Non-pigmented ciliary epithelial cell (primary cell): Measurements from ENCODE around the gene JARID2.

ENCODE experiments used
- DNase-seq: peaks from one replicate; pipeline ENCODE4 v3.0.0-alpha.2; 2010; ENCODE audit warnings: low read depth

The JARID2 gene

DNA sequence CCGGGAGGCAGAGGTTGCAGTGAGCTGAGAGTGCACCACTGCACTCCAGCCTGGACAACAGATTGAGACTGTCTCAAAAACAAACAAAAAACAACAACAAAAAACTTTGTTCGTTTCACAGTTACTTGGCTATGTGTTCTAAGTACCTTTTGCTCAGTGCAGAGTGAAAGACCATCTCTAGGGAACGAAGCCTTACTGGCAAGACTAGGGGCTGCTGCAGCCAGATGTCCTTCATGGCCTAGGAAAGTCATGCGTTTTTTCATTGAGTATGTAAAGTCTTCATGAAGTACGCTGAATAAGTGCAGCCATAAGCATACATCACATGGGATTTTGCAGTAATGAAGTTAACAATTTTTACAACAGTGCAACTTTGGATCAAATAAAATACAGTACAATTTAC lies 111.1 kb downstream of the JARID2 start:
- DNase-seq = no peak

DNA sequence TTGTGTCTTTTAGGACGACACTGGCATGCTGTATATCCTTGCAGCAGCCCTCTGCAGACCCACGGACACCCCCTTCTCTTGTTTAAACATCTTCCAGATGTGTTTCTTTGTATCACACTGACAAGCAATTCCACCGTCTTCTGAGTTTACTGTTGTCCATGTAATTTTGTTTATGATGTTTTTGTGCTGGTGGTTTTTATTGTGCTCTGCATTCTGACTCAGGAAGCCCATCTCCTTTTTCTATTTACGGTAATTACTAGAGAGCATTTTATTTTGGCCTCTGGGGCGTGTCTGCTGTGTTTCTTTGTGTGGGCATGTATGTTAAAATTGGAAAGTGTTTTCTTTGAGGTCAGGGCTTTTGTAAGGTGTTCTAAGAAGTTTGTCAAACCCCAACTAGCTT lies 111.9 kb downstream of the JARID2 start:
- no peak for DNase-seq

GRCh38 chr6:15358579-15359327 lies 112.9 kb downstream of the JARID2 start:
- peak; percentile 11 for DNase-seq

DNA sequence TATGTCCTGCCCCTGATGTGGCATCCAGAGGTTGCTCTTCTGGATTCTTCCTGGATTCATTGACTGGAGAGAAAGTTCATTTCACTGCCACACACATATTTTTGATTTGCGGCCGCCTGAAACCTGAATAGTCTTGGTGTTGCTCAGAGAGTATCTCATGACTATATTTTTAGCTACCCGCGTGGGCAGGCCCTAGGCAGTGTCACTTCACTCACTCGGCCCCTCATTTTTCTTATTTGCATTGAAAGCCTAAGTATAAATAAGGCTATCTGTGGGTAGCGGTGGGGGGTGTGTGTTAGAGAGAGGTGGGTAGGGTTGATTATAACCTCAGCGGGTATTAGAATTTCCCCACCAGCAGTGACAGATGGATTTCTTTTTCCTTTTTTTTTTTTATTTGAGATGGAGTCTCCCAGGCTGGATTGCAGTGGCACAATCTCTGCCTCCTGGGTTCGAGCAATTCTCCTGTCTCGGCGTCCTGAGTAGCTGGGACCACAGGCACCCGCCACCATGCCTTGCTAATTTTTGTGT lies 113.5 kb downstream of the JARID2 start:
- no peak for DNase-seq

DNA sequence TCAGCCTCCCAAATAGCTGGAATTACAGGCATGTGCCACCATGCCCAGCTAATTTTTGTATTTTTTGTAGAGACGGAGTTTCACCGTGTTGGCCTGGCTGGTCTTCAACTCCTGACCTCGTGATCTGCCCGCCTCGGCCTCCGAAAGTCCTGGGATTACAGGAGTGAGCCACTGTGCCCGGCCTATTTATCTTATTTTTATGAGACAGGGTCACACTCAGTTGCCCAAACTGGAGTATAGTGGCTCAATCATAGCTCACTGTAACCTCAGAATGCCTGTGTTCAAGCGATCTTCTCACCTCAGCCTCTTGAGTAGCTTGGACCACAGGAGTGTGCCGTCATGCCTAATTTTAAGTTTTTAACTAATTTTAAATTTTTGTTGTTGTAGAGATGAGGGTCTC lies 114.4 kb downstream of the JARID2 start:
- no peak for DNase-seq

DNA sequence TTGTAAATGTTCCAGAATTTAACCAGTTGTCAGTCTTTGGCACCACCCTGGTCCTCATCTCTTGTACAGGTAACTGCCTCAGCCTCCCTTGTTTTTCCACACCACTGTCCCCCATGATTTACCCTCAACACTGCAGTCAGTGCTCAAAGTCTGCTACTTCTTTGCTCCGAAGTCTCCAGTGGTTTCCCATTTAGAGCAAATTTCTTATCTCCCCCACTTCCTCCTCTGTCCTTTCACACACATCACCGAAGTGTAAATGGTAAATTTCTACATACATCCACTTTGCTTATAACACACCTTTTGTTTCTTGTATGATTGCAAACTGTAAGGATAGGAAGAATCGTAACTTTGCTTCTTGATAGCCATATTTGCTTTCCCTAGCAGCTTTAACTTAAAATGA lies 115.3 kb downstream of the JARID2 start:
- DNase-seq = no peak

DNA sequence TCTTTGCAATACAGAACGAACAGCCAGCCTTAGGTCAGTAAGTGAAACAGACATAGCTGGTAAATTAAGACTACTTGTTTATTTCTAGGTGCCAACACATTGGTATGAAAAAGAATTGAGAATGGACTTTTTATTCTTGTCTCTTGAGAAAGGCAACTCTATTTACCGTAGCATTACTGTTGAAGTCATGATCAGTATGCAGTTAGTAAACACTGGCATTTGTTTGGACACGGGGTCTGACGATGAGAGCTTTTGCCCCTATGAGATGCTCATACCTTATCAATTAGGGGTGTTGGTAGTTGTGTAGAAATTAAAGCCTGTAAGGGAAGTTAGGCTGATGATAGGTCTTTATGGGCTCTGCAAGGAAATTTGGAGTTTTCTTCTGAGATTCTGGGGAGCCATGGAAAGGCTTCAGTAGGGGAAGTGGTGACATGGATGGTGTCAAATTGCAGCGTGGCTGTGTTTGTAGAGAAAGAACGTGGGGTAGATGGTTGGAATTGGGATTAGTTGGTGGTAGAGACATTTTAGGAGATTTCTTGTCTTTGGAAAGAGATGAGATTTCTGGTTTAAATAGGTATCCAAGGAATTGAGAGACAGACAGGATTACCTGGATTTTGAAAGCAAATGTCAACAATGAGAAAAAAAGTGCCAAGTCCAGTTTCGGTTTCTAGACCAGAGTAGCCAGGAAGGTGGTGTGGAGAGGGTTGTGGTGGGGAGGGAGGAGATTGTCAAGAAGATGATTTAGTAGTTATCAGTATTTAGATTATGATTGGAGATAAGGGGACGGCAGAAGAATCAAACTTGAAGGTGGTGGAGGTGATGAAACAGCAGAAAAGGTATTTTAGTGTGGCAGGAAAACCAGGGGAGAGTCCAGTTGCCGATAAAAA lies 116.6 kb downstream of the JARID2 start:
- no peak for DNase-seq

DNA sequence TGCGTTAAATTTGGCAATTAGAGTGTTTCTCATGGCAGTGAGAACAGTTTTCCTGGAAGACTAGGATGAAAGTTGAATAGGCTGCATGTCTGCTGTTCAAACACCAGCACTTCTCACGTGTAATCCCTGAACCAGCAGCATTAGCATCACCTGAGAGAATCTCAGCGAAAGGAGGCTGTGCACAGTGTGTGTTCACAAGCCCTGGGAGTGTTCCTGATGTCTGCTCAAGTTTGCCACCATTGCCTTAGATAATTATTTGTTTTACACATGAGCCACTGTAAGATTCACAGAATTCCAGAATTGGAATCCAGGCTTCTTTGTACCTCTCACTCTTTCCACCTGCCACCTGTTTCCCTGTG lies 117.3 kb downstream of the JARID2 start:
- no peak for DNase-seq

DNA sequence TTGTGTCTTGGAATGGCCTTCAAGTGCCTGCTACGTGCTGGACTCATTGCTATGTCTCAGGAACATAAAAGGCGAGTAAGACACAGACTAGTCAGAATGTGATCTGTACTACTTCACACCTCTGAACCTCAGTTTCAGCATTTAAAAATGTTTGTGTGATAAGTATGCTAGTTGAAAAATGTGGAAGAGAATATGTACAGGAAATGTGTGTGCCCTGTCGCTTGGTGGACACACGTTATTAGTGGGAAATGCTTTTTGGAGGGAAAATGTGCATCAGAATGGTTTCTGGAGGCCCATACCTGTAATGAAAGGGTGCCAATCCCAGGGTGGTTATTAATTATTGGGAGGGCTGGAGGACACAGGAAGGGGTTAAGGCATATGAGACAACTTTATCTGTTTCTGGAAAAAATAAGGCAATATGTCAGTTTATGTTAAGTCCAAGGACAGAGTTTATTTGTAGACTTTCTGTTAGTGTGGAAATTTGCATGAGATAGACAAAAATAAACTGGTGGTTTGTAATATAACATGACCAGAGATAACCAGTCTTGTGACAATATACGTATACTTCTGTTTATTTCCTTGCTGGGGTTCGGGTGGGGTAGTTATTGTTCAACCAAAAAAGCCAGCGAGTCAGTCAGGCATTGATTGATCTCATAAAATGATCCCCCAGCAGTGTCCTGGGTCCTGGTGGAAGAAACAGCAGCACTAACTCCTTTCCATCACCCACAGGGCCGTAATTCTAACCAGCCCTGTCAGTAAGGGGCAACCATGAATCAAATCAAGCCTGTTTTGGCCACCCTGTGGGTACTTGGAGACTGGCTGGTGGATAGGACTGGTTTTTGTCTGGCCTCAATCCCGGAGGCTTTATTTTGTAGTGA lies 117.9 kb downstream of the JARID2 start:
- DNase-seq = no peak

GRCh38 chr6:15364401-15365037 lies 118.7 kb downstream of the JARID2 start:
- DNase-seq = no peak

DNA sequence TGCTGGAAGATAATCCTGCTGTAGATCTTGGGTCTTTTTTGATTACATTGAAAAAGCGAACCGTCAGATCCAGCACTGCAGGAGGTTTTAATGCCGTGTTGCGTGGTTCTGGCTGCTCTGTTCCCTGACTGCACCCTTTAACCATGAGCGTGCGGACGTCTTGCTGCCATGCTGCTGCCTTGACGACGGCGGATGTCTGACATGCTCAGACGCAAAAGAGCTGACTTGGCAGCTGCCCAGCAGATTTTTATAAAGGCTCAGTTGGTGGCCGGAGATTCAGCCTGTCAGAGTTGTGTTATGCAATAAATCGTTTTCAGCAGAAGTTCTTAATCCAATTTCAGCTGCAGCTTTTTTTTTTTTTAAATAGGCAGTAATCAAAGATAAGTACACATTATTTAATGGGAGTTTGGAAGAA lies 119.4 kb downstream of the JARID2 start:
- peak; percentile 68 for DNase-seq

DNA sequence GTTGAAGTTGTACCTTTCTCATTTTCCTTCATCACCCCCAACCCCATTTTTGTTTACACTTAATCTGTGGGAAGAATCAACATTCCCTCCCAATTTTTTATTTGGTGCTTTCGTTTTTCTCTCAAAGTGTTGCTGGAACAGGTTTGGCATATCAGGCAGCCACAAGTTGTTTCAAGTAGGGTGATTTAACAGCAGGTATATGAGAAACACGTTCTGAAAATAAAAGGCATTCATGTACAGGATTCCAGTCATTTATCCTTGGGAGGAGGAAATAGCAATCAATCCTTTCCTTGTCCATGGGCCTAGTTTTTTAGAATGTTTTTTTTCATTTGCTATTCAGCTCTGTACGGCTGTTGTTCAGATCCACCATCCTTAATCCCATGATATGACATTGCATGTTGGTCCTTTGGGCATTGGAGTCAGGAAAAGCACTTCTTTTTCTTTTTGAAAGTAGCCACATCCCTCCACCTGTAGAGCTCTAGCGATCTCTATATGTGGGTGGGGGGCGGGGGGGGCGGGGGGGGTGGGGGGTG lies 120.2 kb downstream of the JARID2 start:
- no peak for DNase-seq

GRCh38 chr6:15366879-15367278 lies 121.0 kb downstream of the JARID2 start:
- DNase-seq = no peak

DNA sequence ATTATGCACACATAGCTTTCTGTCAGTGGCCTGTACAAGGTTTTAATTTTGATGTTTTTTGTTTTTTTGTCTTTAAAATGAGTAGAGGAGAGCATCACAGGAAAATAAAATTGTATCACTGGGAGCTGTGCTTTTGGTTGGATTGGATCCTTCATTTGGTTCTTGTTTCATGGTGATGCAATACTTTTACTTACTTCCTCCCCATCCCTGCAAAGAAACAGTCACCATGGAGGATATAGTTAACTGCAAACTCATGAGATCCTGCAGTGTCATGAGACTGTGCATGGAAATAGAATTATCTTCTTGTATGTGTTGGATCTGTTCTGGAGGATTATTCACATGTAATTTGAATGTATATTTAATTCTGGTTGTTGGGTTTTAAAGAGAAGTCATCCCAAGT lies 122.3 kb downstream of the JARID2 start:
- DNase-seq = no peak

- DNase-seq = no peak
Observed at GRCh38 chr6:15368873-15369272, 123.0 kb downstream of the JARID2 start.

DNA sequence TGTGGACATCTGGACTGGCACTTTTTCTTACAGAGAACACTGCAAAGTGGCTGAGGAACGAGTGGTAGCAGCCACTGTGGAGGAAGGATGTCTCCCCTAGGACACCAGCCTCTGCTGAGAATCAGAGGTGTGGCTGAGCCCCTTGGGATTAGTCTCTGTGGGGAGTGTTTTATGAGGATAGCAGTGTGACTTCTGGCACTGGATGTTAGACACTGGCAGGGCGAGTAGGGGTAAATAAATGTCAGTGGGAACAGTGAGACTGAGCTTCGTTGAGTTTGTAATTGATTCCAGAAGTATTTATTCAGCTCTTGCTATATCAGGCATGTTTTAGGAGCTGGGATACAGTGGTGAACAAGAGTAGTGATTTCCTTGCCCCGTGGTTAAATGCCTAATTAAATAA lies 124.0 kb downstream of the JARID2 start:
- no peak for DNase-seq

DNA sequence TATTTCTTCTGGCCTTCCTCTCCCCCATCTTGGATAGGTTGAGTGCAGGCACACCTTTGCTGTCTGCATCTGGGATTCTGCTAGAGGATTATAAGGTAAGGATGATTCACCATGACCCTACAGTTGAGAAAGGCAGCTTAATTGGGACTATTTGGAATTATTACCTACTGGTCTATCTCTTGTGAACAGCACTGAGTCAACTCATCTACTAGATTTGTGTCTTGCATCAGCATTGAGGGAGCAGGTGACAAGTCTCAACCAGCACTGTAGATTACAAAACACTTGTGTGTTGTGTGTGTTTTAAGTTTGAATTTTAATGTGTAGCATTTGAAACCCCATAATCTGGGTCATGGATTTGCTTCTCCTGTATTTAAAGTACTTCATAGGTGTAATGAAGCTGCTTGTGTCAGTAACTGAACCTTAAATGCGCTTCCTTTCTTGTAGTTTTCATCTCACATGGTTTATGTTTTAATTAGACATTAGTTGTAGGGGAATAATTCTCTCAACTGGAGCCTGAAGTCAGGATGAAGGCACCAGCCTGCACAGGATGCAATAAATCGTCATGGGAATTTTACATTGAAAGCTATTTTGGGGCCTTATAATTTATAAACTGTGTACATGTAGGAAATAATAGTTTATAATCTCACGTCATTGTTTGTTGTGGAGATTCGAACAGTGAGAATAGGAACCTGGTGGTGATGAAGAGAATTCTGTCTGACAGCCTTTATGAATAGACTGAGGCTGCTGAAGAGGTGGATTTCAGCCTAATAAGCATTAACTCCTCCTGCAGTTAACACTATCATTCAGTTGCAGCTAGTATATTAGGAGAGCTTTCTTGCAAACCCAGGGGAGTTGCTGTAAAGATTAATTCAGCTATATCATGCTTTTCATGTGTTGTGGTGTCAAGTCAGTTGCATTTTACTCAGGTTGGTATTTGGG lies 125.1 kb downstream of the JARID2 start:
- DNase-seq = no peak

- no peak for DNase-seq
Observed at GRCh38 chr6:15372932-15373331, 127.1 kb downstream of the JARID2 start.

GRCh38 chr6:15374119-15374518 lies 128.2 kb downstream of the JARID2 start:
- DNase-seq = no peak

GRCh38 chr6:15375018-15375417 lies 129.1 kb downstream of the JARID2 start:
- DNase-seq = no peak
